HEK293 (cell line): Measurements from ENCODE around the gene TACC2.

Source experiments
- CTCF ChIA-PET: fragments of 350-600 bp; formaldehyde crosslinking; extraction: SDS; loops from one replicate; lab custom pipeline; 2021; ENCODE audit warnings: antibody characterized with exemption; lab: Yijun Ruan, JAX
- POLR2A ChIA-PET: fragments of 300-600 bp; formaldehyde crosslinking; extraction: SDS; loops from one replicate; lab custom pipeline; 2020; ENCODE audit warnings: antibody characterized with exemption, inconsistent platforms; lab: Yijun Ruan, JAX
- H3K27ac ChIP-seq: fragments of 200-500 bp; sonication (Bioruptor generic); 2 replicates; pipeline ENCODE4 v1.5.1; 2014; ENCODE audit warnings: low read depth, low read length, control low read depth, inconsistent platforms; ENCODE audit errors: extremely low read depth
- H3K36me3 ChIP-seq, 2 experiments: fragments of 200-500 bp in 1 of 2; sonication (Bioruptor generic) in 1 of 2; 1 replicate in 1 of 2; 2 replicates in 1 of 2; pipeline ENCODE4 v1.5.1; 2014 to 2017; ENCODE audit warnings: inconsistent platforms in 2 of 2, low read length in 2 of 2; ENCODE audit not compliant: control insufficient read depth in 2 of 2, insufficient read depth in 1 of 2
- H3K4me1 ChIP-seq: fragments of 200-500 bp; sonication (Bioruptor generic); 2 replicates; pipeline ENCODE4 v1.5.1; 2014; ENCODE audit warnings: mild to moderate bottlenecking, low read length, inconsistent platforms; ENCODE audit not compliant: control insufficient read depth, insufficient read depth
- H3K4me3 ChIP-seq: 2 replicates; pipeline ENCODE4 v1.5.1; 2011; ENCODE audit warnings: low read depth, mild to moderate bottlenecking, control low read depth, low read length, moderate library complexity
- H3K9me3 ChIP-seq: fragments of 200-500 bp; sonication (Bioruptor generic); 2 replicates; pipeline ENCODE4 v1.5.1; 2014; ENCODE audit warnings: low read depth, low read length, inconsistent platforms; ENCODE audit not compliant: control insufficient read depth, insufficient read depth
- ATF2 ChIP-seq: fragments of 450-650 bp; formaldehyde crosslinking; IDR thresholded peaks from 2 replicates; pipeline ENCODE4 v1.5.1; 2016; ENCODE audit warnings: missing biosample characterization, missing genetic modification characterization, low read depth
- EGR2 ChIP-seq: fragments of 450-650 bp; formaldehyde crosslinking; IDR thresholded peaks from 2 replicates; pipeline ENCODE4 v1.5.1; 2016; ENCODE audit warnings: low read depth, missing biosample characterization, missing genetic modification characterization
- FEZF1 ChIP-seq: fragments of 450-650 bp; formaldehyde crosslinking; IDR thresholded peaks from 2 replicates; pipeline ENCODE4 v1.5.1; 2016; ENCODE audit warnings: missing biosample characterization, missing genetic modification characterization
- INSM2 ChIP-seq: fragments of 450-650 bp; formaldehyde crosslinking; IDR thresholded peaks from 2 replicates; pipeline ENCODE4 v1.5.1; 2016; ENCODE audit warnings: missing biosample characterization, missing genetic modification characterization
- MZF1 ChIP-seq: fragments of 450-650 bp; formaldehyde crosslinking; IDR thresholded peaks from 2 replicates; pipeline ENCODE4 v1.5.1; 2017; ENCODE audit warnings: missing biosample characterization, missing genetic modification characterization, borderline replicate concordance
- PBX3 ChIP-seq: sonication (generic); formaldehyde crosslinking; IDR thresholded peaks from 2 replicates; pipeline ENCODE4 v1.8.1; 2022; ENCODE audit warnings: mild to moderate bottlenecking, moderate library complexity, missing genetic modification reagents
- PRDM2 ChIP-seq: fragments of 450-650 bp; formaldehyde crosslinking; IDR thresholded peaks from 2 replicates; pipeline ENCODE4 v1.5.1; 2016; ENCODE audit warnings: missing biosample characterization, missing genetic modification characterization, borderline replicate concordance
- SCRT2 ChIP-seq: fragments of 450-650 bp; formaldehyde crosslinking; IDR thresholded peaks from 2 replicates; pipeline ENCODE4 v1.5.1; 2016; ENCODE audit warnings: missing biosample characterization, missing genetic modification characterization
- SETDB1 ChIP-seq: IDR thresholded peaks from one replicate; pipeline ENCODE4 v1.6.1; 2017; ENCODE audit warnings: mild to moderate bottlenecking, low read length, moderate library complexity, mixed read lengths; ENCODE audit not compliant: insufficient read length
- ZNF10 ChIP-seq: fragments of 450-650 bp; formaldehyde crosslinking; IDR thresholded peaks from 2 replicates; pipeline ENCODE4 v1.5.1; 2017; ENCODE audit warnings: missing biosample characterization, missing genetic modification characterization
- ZNF157 ChIP-seq: fragments of 450-650 bp; formaldehyde crosslinking; IDR thresholded peaks from 2 replicates; pipeline ENCODE4 v1.5.1; 2016; ENCODE audit warnings: missing biosample characterization, missing genetic modification characterization
- ZNF426 ChIP-seq: fragments of 450-650 bp; formaldehyde crosslinking; IDR thresholded peaks from 2 replicates; pipeline ENCODE4 v1.5.1; 2017; ENCODE audit warnings: missing biosample characterization, missing genetic modification characterization, mild to moderate bottlenecking, inconsistent platforms, moderate library complexity
- ZNF433 ChIP-seq: fragments of 450-650 bp; formaldehyde crosslinking; IDR thresholded peaks from 2 replicates; pipeline ENCODE4 v1.5.1; 2016; ENCODE audit warnings: missing biosample characterization, missing genetic modification characterization, low read depth
- ZNF473 ChIP-seq: fragments of 450-650 bp; formaldehyde crosslinking; IDR thresholded peaks from 2 replicates; pipeline ENCODE4 v1.5.1; 2017; ENCODE audit warnings: missing biosample characterization, missing genetic modification characterization
- ZNF510 ChIP-seq: fragments of 450-650 bp; formaldehyde crosslinking; IDR thresholded peaks from 2 replicates; pipeline ENCODE4 v1.5.1; 2018; ENCODE audit warnings: mild to moderate bottlenecking, missing genetic modification characterization, missing biosample characterization; ENCODE audit not compliant: insufficient replicate concordance
- ZNF580 ChIP-seq: fragments of 450-650 bp; formaldehyde crosslinking; IDR thresholded peaks from 2 replicates; pipeline ENCODE4 v1.5.1; 2016; ENCODE audit warnings: missing biosample characterization, missing genetic modification characterization
- ZNF610 ChIP-seq: fragments of 450-650 bp; formaldehyde crosslinking; IDR thresholded peaks from 2 replicates; pipeline ENCODE4 v1.5.1; 2016; ENCODE audit warnings: missing biosample characterization, missing genetic modification characterization, borderline replicate concordance
- ZNF654 ChIP-seq: fragments of 450-650 bp; formaldehyde crosslinking; IDR thresholded peaks from 2 replicates; pipeline ENCODE4 v1.5.1; 2016; ENCODE audit warnings: low read depth, missing biosample characterization, missing genetic modification characterization
- ZNF670 ChIP-seq: fragments of 450-650 bp; formaldehyde crosslinking; IDR thresholded peaks from 2 replicates; pipeline ENCODE4 v1.5.1; 2016; ENCODE audit warnings: missing biosample characterization, missing genetic modification characterization, low read depth
- ZNF830 ChIP-seq: fragments of 450-650 bp; IDR thresholded peaks from 2 replicates; pipeline ENCODE4 v1.5.0; 2018; ENCODE audit warnings: missing biosample characterization, missing genetic modification characterization, low read depth, mild to moderate bottlenecking, moderate library complexity
- ZSCAN30 ChIP-seq: fragments of 450-650 bp; IDR thresholded peaks from 2 replicates; pipeline ENCODE4 v1.5.1; 2018; ENCODE audit warnings: missing biosample characterization, mild to moderate bottlenecking, missing genetic modification characterization, moderate library complexity

Gene TACC2

GRCh38 chr10:122210481-122211265, 221.7 kb downstream of the TACC2 start (continued):
- no peak for TF ChIP-seq PRDM2
- TF ChIP-seq ZNF830 (tag by site-specific recombination): no peak

- H3K4me1 ChIP-seq: no peaks in the 10 kb centered on the region
- H3K36me3 ChIP-seq: peaks cover 0 to 23% of the 10 kb centered on the region in 2 experiments; a peak in 1 of 3 replicates
- ChIA-PET POLR2A (no interaction called here), CTCF (interaction anchor here (1.4 kb wide), 1 partner anchor 72 kb away, joined by 4 read pairs; no protein-coding TSS in a partner anchor)
- no peak overlapping the region for H3K4me3 ChIP-seq
- no peak overlapping the region for H3K27ac ChIP-seq
- H3K9me3 ChIP-seq: no peaks in the 10 kb centered on the region
- TF ChIP-seq ZNF157 (tag by site-specific recombination): no peak
- TF ChIP-seq ZNF510 (tag by site-specific recombination): no peak
- TF ChIP-seq EGR2 (tag by site-specific recombination): no peak
- TF ChIP-seq PBX3 (CRISPR knock-in tag): no peak
- TF ChIP-seq ZNF654 (tag by site-specific recombination): no peak
- no peak for TF ChIP-seq ZNF610 (tag by site-specific recombination)
- TF ChIP-seq INSM2 (tag by site-specific recombination): no peak
- no peak for TF ChIP-seq ZNF433 (tag by site-specific recombination)
- no peak for TF ChIP-seq ZNF10 (tag by site-specific recombination)
- TF ChIP-seq MZF1 (tag by site-specific recombination): no peak
These were observed 224.4 kb downstream of the TACC2 start for GRCh38 chr10:122213364-122213763.

- ChIA-PET CTCF (interaction anchor here (1.4 kb wide), 1 partner anchor 73 kb away, joined by 4 read pairs; no protein-coding TSS in a partner anchor), POLR2A (no interaction called here)
- Histone ChIP-seq H3K4me1 (no peaks in the 10 kb centered on the region), H3K27ac (no peak overlapping the region), H3K36me3 (peaks cover 0 to 26% of the 10 kb centered on the region in 2 experiments; a peak in 1 of 3 replicates), H3K9me3 (no peaks in the 10 kb centered on the region), H3K4me3 (no peak overlapping the region)
- no peak for TF ChIP-seq FEZF1
- TF ChIP-seq ZNF670 (tag by site-specific recombination): no peak
- no peak for TF ChIP-seq SCRT2 (tag by site-specific recombination)
- TF ChIP-seq ZNF473 (tag by site-specific recombination): no peak
- TF ChIP-seq ATF2: no peak
- no peak for TF ChIP-seq ZNF580
- no peak for TF ChIP-seq SETDB1
- no peak for TF ChIP-seq ZSCAN30 (tag by site-specific recombination)
- TF ChIP-seq ZNF426: no peak
These were observed 224.8 kb downstream of the TACC2 start for GRCh38 chr10:122213766-122214165.
